B cell (primary cell): ENCODE results near the gene ACAA2. TPM values are rescaled to one million over a fixed set of nuclear protein-coding genes. Genes with fewer than 3 reads are reported as not detected.

Source experiments
- ATAC-seq: fragments of 200-7000 bp; cut with Tn5 transposase; one replicate; pipeline ENCODE4 v1.10.0; 2021; ENCODE audit warnings: low read depth, mild to moderate bottlenecking, moderate number of reproducible peaks, moderate library complexity
- CTCF ChIA-PET: fragments of 350-600 bp; sonication (Branson Sonifier 250); formaldehyde crosslinking; loops from one replicate; lab custom pipeline; 2021; ENCODE audit warnings: antibody characterized with exemption, inconsistent platforms; lab: Charles Lee
- POLR2A ChIA-PET: fragments of 350-600 bp; sonication (Branson Sonifier 250); formaldehyde crosslinking; loops from one replicate; lab custom pipeline; 2021; ENCODE audit warnings: antibody characterized with exemption; lab: Charles Lee
- DNase-seq: peaks from one replicate; pipeline ENCODE4 v3.0.0; 2013
- H2AFZ ChIP-seq: 2 replicates; pipeline ENCODE4 v1.6.1; 2012; ENCODE audit warnings: mild to moderate bottlenecking, low read depth, low read length; ENCODE audit not compliant: insufficient read depth, poor library complexity, severe bottlenecking
- H3K27ac ChIP-seq, 2 donors: 1 replicate in 1 of 2; 2 replicates in 1 of 2; pipeline ENCODE4 v1.5.1; 2012 to 2013; ENCODE audit warnings: low read length in 2 of 2, mild to moderate bottlenecking in 2 of 2, moderate library complexity in 1 of 2
- H3K27me3 ChIP-seq, 4 experiments: fragments of 200-600 bp in 1 of 4; sonication (generic) in 1 of 4; replicated peaks in 1 of 4; 1 replicate in 2 of 4; 2 replicates in 2 of 4; pipeline versions ENCODE4 v1.6.1 to v1.7.0; 2013 to 2016; ENCODE audit warnings: low read length in 3 of 4, mild to moderate bottlenecking in 2 of 4, mixed read lengths in 1 of 4, moderate library complexity in 1 of 4; ENCODE audit not compliant: insufficient read depth in 4 of 4, control insufficient read depth in 3 of 4; ENCODE audit errors: control extremely low read depth in 1 of 4
- H3K36me3 ChIP-seq, 2 experiments: replicated peaks in 1 of 2; 1 replicate in 1 of 2; 2 replicates in 1 of 2; pipeline versions ENCODE4 v1.6.1 to v1.7.1; 2013; ENCODE audit warnings: low read length in 1 of 2; ENCODE audit not compliant: insufficient read depth in 2 of 2, control insufficient read depth in 1 of 2; ENCODE audit errors: control extremely low read depth in 1 of 2, extremely low read depth in 1 of 2
- H3K4me1 ChIP-seq, 2 donors: fragments of 200-600 bp in 1 of 2; sonication (generic) in 1 of 2; 1 replicate in 1 of 2; 2 replicates in 1 of 2; pipeline versions ENCODE4 v1.5.1 to v1.6.1; 2013 to 2017; ENCODE audit warnings: low read length in 2 of 2; ENCODE audit not compliant: control insufficient read depth in 2 of 2, insufficient read depth in 2 of 2
- H3K4me2 ChIP-seq: replicated peaks from 2 replicates; pipeline ENCODE3; 2012; ENCODE audit warnings: mild to moderate bottlenecking, low read depth, low read length; ENCODE audit not compliant: poor library complexity, severe bottlenecking
- H3K4me3 ChIP-seq, 5 experiments: fragments of 200-600 bp in 1 of 5; sonication (generic) in 1 of 5; 1 replicate in 3 of 5; 2 replicates in 2 of 5; pipeline versions ENCODE4 v1.5.1 to v1.7.0; 2011 to 2016; ENCODE audit warnings: low read length in 4 of 5, mild to moderate bottlenecking in 4 of 5, low read depth in 2 of 5, control low read depth in 1 of 5, moderate library complexity in 1 of 5; ENCODE audit not compliant: insufficient read depth in 1 of 5; ENCODE audit errors: control extremely low read depth in 1 of 5, extremely low read depth in 1 of 5
- H3K79me2 ChIP-seq: fragments of 200-600 bp; sonication (generic); one replicate; pipeline ENCODE4 v1.6.0; 2016; ENCODE audit warnings: low read length; ENCODE audit not compliant: control insufficient read depth, insufficient read depth
- H3K9ac ChIP-seq: fragments of 200-600 bp; sonication (generic); 2 replicates; pipeline ENCODE4 v1.6.1; 2017; ENCODE audit warnings: mild to moderate bottlenecking, low read length, moderate library complexity
- H3K9me3 ChIP-seq, 3 donors: one replicate each; pipeline versions ENCODE4 v1.6.1 to v1.7.1; 2013; ENCODE audit warnings: low read length in 2 of 3; ENCODE audit not compliant: control insufficient read depth in 2 of 3, insufficient read depth in 1 of 3; ENCODE audit errors: control extremely low read depth in 1 of 3
- H4K20me1 ChIP-seq: 2 replicates; pipeline ENCODE4 v1.6.0; 2012; ENCODE audit warnings: mild to moderate bottlenecking, low read length; ENCODE audit not compliant: insufficient read depth, control insufficient read depth, poor library complexity, severe bottlenecking
- H3K27ac Mint-ChIP-seq: one replicate; pipeline ENCODE4 v1.8.0; 2021; ENCODE audit warnings: mixed read lengths
- H3K27me3 Mint-ChIP-seq: one replicate; pipeline ENCODE4 v1.8.0; 2021; ENCODE audit warnings: mixed read lengths
- H3K4me1 Mint-ChIP-seq: one replicate; pipeline ENCODE4 v1.8.0; 2021; ENCODE audit warnings: mixed read lengths
- H3K4me3 Mint-ChIP-seq: one replicate; pipeline ENCODE4 v1.8.0; 2021; ENCODE audit warnings: mixed read lengths
- H3K9me3 Mint-ChIP-seq: one replicate; pipeline ENCODE4 v1.8.0; 2022; ENCODE audit warnings: mixed read lengths; ENCODE audit not compliant: insufficient read depth
- CTCF ChIP-seq: fragments of 200-600 bp; IDR thresholded peaks from one replicate; pipeline ENCODE4 v1.8.0; 2022; ENCODE audit warnings: antibody characterized with exemption, mild to moderate bottlenecking
- EZH2 ChIP-seq: IDR thresholded peaks from 2 replicates; pipeline ENCODE4 v1.6.1; 2012; ENCODE audit warnings: borderline replicate concordance, low read depth, mild to moderate bottlenecking, moderate library complexity, low read length; ENCODE audit not compliant: insufficient read depth, poor library complexity, severe bottlenecking
- WGBS: methylation state at CpG from one replicate; pipeline ENCODE4 v1.1.5; 2013; ENCODE audit warnings: missing lambda C conversion rate; ENCODE audit not compliant: insufficient coverage; 5-methylcytosine and 5-hydroxymethylcytosine counted together
- intact Hi-C: fragments of 100-400 bp; cut with micrococcal nuclease; formaldehyde crosslinking; loops from one replicate; pipeline ENCODE4 v1.10.0; 2022
- polyA plus RNA-seq: library from polyadenylated mRNA; depleted of rRNA; stranded (reverse); fragments of >200 nt; gene quantifications from 2 replicates; pipeline ENCODE4 v1.2.3, GENCODE V29; 2012
- total RNA-seq, 2 donors: library from RNA; stranded (reverse); fragments of 120-200 nt in 1 of 2; gene quantifications; 1 replicate in 1 of 2; 2 replicates in 1 of 2; pipeline versions ENCODE4 v1.2.3 to v1.2.4, GENCODE V29; 2013 to 2022

The ACAA2 gene
- total and polyA plus RNA-seq, 2 donors (not counting 1 experiment from before 2014, with no cell fraction given) = 10.6 to 25.0 TPM

GRCh38 chr18:49763590-49763989 is 49.7 kb downstream of the ACAA2 start:
- Mint-ChIP-seq H3K4me1 (no peaks in the 10 kb centered on the region), H3K27ac (no peak overlapping the region), H3K9me3 (no peaks in the 10 kb centered on the region), H3K4me3 (no peak overlapping the region), H3K27me3 (no peaks in the 10 kb centered on the region)
- POLR2A ChIA-PET = no interaction called here
- H3K4me2 ChIP-seq = no peak overlapping the region
- H3K4me3 ChIP-seq = no peak overlapping the region
- no peak overlapping the region for H3K27ac ChIP-seq
- no peak for ATAC-seq
- H3K9me3 ChIP-seq = no peaks in the 10 kb centered on the region
- no peaks in the 10 kb centered on the region for H3K4me1 ChIP-seq
- 95% methylated on average over 2 of the region's 2 CpGs for WGBS
- CTCF ChIA-PET = no interaction called here
- intact Hi-C loops = no loop called here
- TF ChIP-seq CTCF (no peak), EZH2 (no peak)
- H3K79me2 ChIP-seq = no peaks in the 10 kb centered on the region
- no peak overlapping the region for H3K9ac ChIP-seq
- no peaks in the 10 kb centered on the region for H3K27me3 ChIP-seq
- no peaks in the 10 kb centered on the region for H3K36me3 ChIP-seq
- no peaks in the 10 kb centered on the region for H4K20me1 ChIP-seq
- H2AFZ ChIP-seq = no peak overlapping the region
- no peak for DNase-seq

- H3K4me2 ChIP-seq = no peak overlapping the region
- Mint-ChIP-seq H3K4me1 (no peaks in the 10 kb centered on the region), H3K9me3 (no peaks in the 10 kb centered on the region), H3K27me3 (peaks cover 7% of the 10 kb centered on the region), H3K4me3 (no peak overlapping the region), H3K27ac (no peak overlapping the region)
- ATAC-seq = no peak
- DNase-seq = no peak
- H3K4me1 ChIP-seq = no peaks in the 10 kb centered on the region
- no peaks in the 10 kb centered on the region for H3K27me3 ChIP-seq
- H3K36me3 ChIP-seq = no peaks in the 10 kb centered on the region
- no peak overlapping the region for H3K4me3 ChIP-seq
- WGBS = 96% methylated on average over 35 of the region's 35 CpGs
- no peak overlapping the region for H3K27ac ChIP-seq
- CTCF ChIA-PET = no interaction called here
- H3K9me3 ChIP-seq = no peaks in the 10 kb centered on the region
- intact Hi-C loops = no loop called here
- no peaks in the 10 kb centered on the region for H4K20me1 ChIP-seq
- H3K79me2 ChIP-seq = no peaks in the 10 kb centered on the region
- POLR2A ChIA-PET = no interaction called here
- TF ChIP-seq CTCF (no peak), EZH2 (no peak)
- no peak overlapping the region for H3K9ac ChIP-seq
- no peak overlapping the region for H2AFZ ChIP-seq
These were observed 50.9 kb downstream of the ACAA2 start for GRCh38 chr18:49762191-49763077.
